HCT116 (cell line): Measurements from ENCODE around the gene UQCRHL. TPM values are rescaled to one million over a fixed set of nuclear protein-coding genes. Genes with fewer than 3 reads are reported as not detected.

Experiments
- ATAC-seq: fragments of 200-7000 bp; cut with Tn5 transposase; 2 replicates; pipeline ENCODE4 v1.9.1; 2020; ENCODE audit warnings: mild to moderate bottlenecking, moderate library complexity
- BruUV-seq: library from RNA; stranded (reverse); fragments of 400-500 nt; replicated peaks from 2 replicates; lab custom pipeline; 2021; lab: Mats Ljungman, UMichigan
- CTCF ChIA-PET: fragments of 300-600 bp; sonication (Branson Sonifier 250); formaldehyde crosslinking; loops from one replicate; lab custom pipeline; 2021; ENCODE audit warnings: antibody characterized with exemption; lab: Charles Lee
- POLR2A ChIA-PET: fragments of 300-600, 350-600 bp; sonication (Branson Sonifier 250); formaldehyde crosslinking; loops from one replicate; lab custom pipeline; 2021; ENCODE audit warnings: antibody characterized with exemption; lab: Charles Lee
- RAD21 ChIA-PET, 2 experiments: fragments of 300-600 bp; sonication (Branson Sonifier 250); formaldehyde crosslinking; loops; one replicate each; lab custom pipeline; 2023; ENCODE audit warnings: low total read pairs in 2 of 2; ENCODE audit not compliant: uncharacterized antibody in 2 of 2, unreplicated experiment in 2 of 2, low non-redundant PET in 1 of 2; lab: Charles Lee
- DNase-seq: peaks from one replicate; pipeline ENCODE4 v3.0.0-alpha.2; 2010; ENCODE audit warnings: low read depth, low spot score
- H2AFZ ChIP-seq: fragments of 200-600 bp; shearing (Covaris generic), sonication (generic); 2 replicates; pipeline ENCODE4 v1.6.1; 2017; ENCODE audit warnings: low read depth, mixed run types, mixed read lengths, antibody characterized with exemption, low read length; ENCODE audit not compliant: poor library complexity, severe bottlenecking
- H3K27ac ChIP-seq: 2 replicates; pipeline ENCODE4 v1.5.1; 2012; ENCODE audit warnings: low read depth, low read length
- H3K27me3 ChIP-seq: fragments of 200-600 bp; sonication (generic); 2 replicates; pipeline ENCODE4 v1.6.1; 2016; ENCODE audit warnings: mixed run types, low read length, mixed read lengths; ENCODE audit not compliant: insufficient read depth
- H3K36me3 ChIP-seq, 2 experiments: fragments of 200-500 bp in 1 of 2; fragments of 200-600 bp in 1 of 2; sonication (Bioruptor generic) in 1 of 2; sonication (generic) in 1 of 2; 2 replicates each; pipeline versions ENCODE4 v1.5.1 to v1.6.1; 2014 to 2016; ENCODE audit warnings: low read length in 2 of 2, inconsistent platforms in 1 of 2, mixed read lengths in 1 of 2, mixed run types in 1 of 2; ENCODE audit not compliant: insufficient read depth in 2 of 2, control insufficient read depth in 1 of 2
- H3K4me1 ChIP-seq, 2 experiments: fragments of 200-600 bp in 1 of 2; sonication (generic) in 1 of 2; 2 replicates each; pipeline versions ENCODE4 v1.5.1 to v1.6.1; 2012 to 2017; ENCODE audit warnings: low read length in 2 of 2, inconsistent platforms in 1 of 2, mild to moderate bottlenecking in 1 of 2, mixed read lengths in 1 of 2, mixed run types in 1 of 2, moderate library complexity in 1 of 2; ENCODE audit not compliant: insufficient read depth in 2 of 2, control insufficient read depth in 1 of 2
- H3K4me2 ChIP-seq: fragments of 200-600 bp; sonication (generic); 2 replicates; pipeline ENCODE4 v1.6.1; 2017; ENCODE audit warnings: mixed run types, low read length, mixed read lengths
- H3K4me3 ChIP-seq, 2 experiments: fragments of 200-600 bp in 1 of 2; sonication (generic) in 1 of 2; replicated peaks in 1 of 2; 2 replicates each; pipeline ENCODE4 v1.5.1; 2011 to 2016; ENCODE audit warnings: low read length in 2 of 2, control low read depth in 1 of 2, low read depth in 1 of 2, mild to moderate bottlenecking in 1 of 2, mixed read lengths in 1 of 2, mixed run types in 1 of 2
- H3K79me2 ChIP-seq: fragments of 200-600 bp; sonication (generic); 2 replicates; pipeline ENCODE4 v1.6.1; 2017; ENCODE audit warnings: mild to moderate bottlenecking, mixed run types, low read length, moderate library complexity, mixed read lengths; ENCODE audit not compliant: insufficient read depth
- H3K9ac ChIP-seq: fragments of 200-600 bp; sonication (generic); 2 replicates; pipeline ENCODE4 v1.6.1; 2016; ENCODE audit warnings: low read length, mixed read lengths
- H3K9me2 ChIP-seq: fragments of 200-600 bp; sonication (generic), shearing (Covaris generic); 2 replicates; pipeline ENCODE4 v1.6.1; 2017; ENCODE audit warnings: mixed run types, mild to moderate bottlenecking, moderate library complexity; ENCODE audit not compliant: insufficient read depth
- H3K9me3 ChIP-seq, 2 experiments: fragments of 200-500 bp in 1 of 2; fragments of 200-600 bp in 1 of 2; sonication (Bioruptor generic) in 1 of 2; sonication (generic) in 1 of 2; 2 replicates each; pipeline ENCODE4 v1.6.1; 2014 to 2017; ENCODE audit warnings: low read length in 2 of 2, mixed read lengths in 2 of 2, inconsistent platforms in 1 of 2, low read depth in 1 of 2, mild to moderate bottlenecking in 1 of 2, mixed run types in 1 of 2, moderate library complexity in 1 of 2; ENCODE audit not compliant: control insufficient read depth in 1 of 2, insufficient read depth in 1 of 2
- H4K20me1 ChIP-seq: fragments of 200-600 bp; sonication (generic), shearing (Covaris generic); 2 replicates; pipeline ENCODE4 v1.6.1; 2017; ENCODE audit warnings: mixed run types, mild to moderate bottlenecking, moderate library complexity; ENCODE audit not compliant: insufficient read depth
- CBX3 ChIP-seq: IDR thresholded peaks from 2 replicates; pipeline ENCODE4 v1.6.1; 2012; ENCODE audit warnings: low read depth
- CEBPB ChIP-seq: IDR thresholded peaks from 2 replicates; pipeline ENCODE4 v1.6.1; 2012; ENCODE audit warnings: low read depth
- ELF1 ChIP-seq: IDR thresholded peaks from 2 replicates; pipeline ENCODE4 v1.6.1; 2012; ENCODE audit warnings: low read depth, borderline replicate concordance
- EZH2phosphoT487 ChIP-seq: fragments of 200-600 bp; IDR thresholded peaks from 2 replicates; pipeline ENCODE4 v1.6.1; 2018; ENCODE audit warnings: antibody characterized with exemption, borderline replicate concordance
- FOSL1 ChIP-seq: IDR thresholded peaks from 2 replicates; pipeline ENCODE4 v1.6.1; 2012; ENCODE audit warnings: low read depth
- JUND ChIP-seq: IDR thresholded peaks from 2 replicates; pipeline ENCODE4 v1.6.1; 2012
- TCF7L2 ChIP-seq: IDR thresholded peaks from 2 replicates; pipeline ENCODE4 v1.7.0; 2011; ENCODE audit warnings: borderline replicate concordance, inconsistent platforms; ENCODE audit not compliant: insufficient read depth, insufficient read length; ENCODE audit errors: extremely low read depth
- intact Hi-C: fragments of 100-400 bp; cut with micrococcal nuclease; formaldehyde crosslinking; loops from 2 replicates; pipeline ENCODE4 v1.10.0; 2022
- total RNA-seq: library from RNA; stranded (reverse); gene quantifications from one replicate; pipeline ENCODE4 v1.2.1, GENCODE V29; 2021; ENCODE audit not compliant: unreplicated experiment
- TF ChIP-seq, protein P1 (sequence below): IDR thresholded peaks from 2 replicates; pipeline ENCODE4 v1.6.1; 2012
- TF ChIP-seq, protein P2 (sequence below), 3 experiments: fragments of 200-600 bp in 1 of 3; sonication (generic) in 1 of 3; IDR thresholded peaks in 2 of 3; conservative IDR thresholded peaks in 1 of 3; 2 replicates each; pipeline ENCODE4 v1.5.1; 2012 to 2017; ENCODE audit warnings: low read depth in 2 of 3, low read length in 2 of 3, antibody characterized with exemption in 1 of 3, borderline replicate concordance in 1 of 3, control low read depth in 1 of 3, mild to moderate bottlenecking in 1 of 3, mixed read lengths in 1 of 3, mixed run types in 1 of 3, moderate library complexity in 1 of 3; ENCODE audit not compliant: insufficient read depth in 1 of 3

The UQCRHL gene
- total RNA-seq, 1 experiment from 2014 or later = 2.5 TPM

- CTCF ChIA-PET = interaction anchor here (0.7 kb wide), 1 partner anchor 18 kb away, joined by 3 read pairs; no protein-coding TSS in a partner anchor
- no peak overlapping the region for H3K27ac ChIP-seq
- no peak overlapping the region for H2AFZ ChIP-seq
- TF ChIP-seq, protein P1, sequence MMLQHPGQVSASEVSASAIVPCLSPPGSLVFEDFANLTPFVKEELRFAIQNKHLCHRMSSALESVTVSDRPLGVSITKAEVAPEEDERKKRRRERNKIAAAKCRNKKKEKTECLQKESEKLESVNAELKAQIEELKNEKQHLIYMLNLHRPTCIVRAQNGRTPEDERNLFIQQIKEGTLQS = no peak
- TF ChIP-seq EZH2phosphoT487 = no peak
- no peak for TF ChIP-seq JUND
- TF ChIP-seq, all 23 proteins: peak for 0
- Histone ChIP-seq H3K9me2 (no peaks in the 10 kb centered on the region), H3K4me1 (peaks cover 5 to 33% of the 10 kb centered on the region in 2 experiments; a peak in 3 of 4 replicates), H3K36me3 (no peaks in the 10 kb centered on the region), H4K20me1 (no peaks in the 10 kb centered on the region), H3K27me3 (no peaks in the 10 kb centered on the region), H3K9me3 (no peaks in the 10 kb centered on the region), H3K79me2 (no peaks in the 10 kb centered on the region), H3K9ac (no peak overlapping the region), H3K4me2 (no peak overlapping the region), H3K4me3 (no peak overlapping the region)
- BruUV-seq = no TSS peak
- ChIA-PET RAD21 (no interaction called here), POLR2A (no interaction called here)
- no peak for DNase-seq
- no peak for ATAC-seq
- intact Hi-C loops = no loop called here
Observed at GRCh38 chr1:15758953-15759661, 48.3 kb downstream of the UQCRHL start.

DNA sequence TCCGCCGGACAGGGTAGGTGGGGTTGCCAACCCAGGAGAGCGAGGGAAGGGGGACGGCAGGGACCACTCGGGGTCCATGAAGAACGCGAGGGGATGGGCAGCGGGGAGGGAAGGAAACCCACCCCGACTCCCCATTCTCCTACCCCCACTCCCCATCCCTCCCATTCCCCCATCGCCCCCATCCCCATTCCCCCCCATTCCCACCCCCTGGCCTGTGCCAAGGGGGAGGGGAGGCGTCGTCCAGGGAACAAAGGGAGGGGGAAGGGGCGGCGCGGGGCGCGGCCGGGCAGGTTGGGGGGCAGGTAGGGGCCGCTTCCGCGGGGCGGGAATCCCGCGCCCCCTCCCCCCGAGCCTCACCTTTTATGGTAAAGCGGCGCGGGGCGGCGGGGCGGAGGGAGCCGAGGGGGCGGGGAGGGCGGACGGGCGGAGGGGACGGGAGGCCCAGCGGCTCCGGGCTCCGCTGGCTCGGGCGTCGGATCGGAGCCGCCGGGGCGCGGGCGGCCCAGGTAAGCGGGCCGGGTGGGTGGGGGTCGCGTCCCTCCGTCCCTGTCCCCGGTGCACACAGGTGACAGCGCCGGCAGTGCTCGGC, 49.0 kb downstream of the UQCRHL start, which contains the start of gene FBLIM1:
Gene FBLIM1 (plus strand): TSS at position 453 of the 589 bp plus-strand sequence. CDS start 6,189 bp downstream, outside the sequence.
- Histone ChIP-seq H3K36me3 (no peaks in the 10 kb centered on the region), H3K4me1 (peaks cover 5 to 31% of the 10 kb centered on the region in 2 experiments; a peak in 3 of 4 replicates), H3K4me2 (no peak within 1 kb of the TSS), H3K4me3 (no peak within 1 kb of the TSS), H3K9me2 (no peaks in the 10 kb centered on the region), H4K20me1 (no peaks in the 10 kb centered on the region), H3K9me3 (no peaks in the 10 kb centered on the region), H3K27ac (no peak within 1 kb of the TSS), H3K27me3 (no peaks in the 10 kb centered on the region), H3K79me2 (no peaks in the 10 kb centered on the region), H3K9ac (no peak within 1 kb of the TSS), H2AFZ (no peak within 1 kb of the TSS)
- TF ChIP-seq, protein P2, sequence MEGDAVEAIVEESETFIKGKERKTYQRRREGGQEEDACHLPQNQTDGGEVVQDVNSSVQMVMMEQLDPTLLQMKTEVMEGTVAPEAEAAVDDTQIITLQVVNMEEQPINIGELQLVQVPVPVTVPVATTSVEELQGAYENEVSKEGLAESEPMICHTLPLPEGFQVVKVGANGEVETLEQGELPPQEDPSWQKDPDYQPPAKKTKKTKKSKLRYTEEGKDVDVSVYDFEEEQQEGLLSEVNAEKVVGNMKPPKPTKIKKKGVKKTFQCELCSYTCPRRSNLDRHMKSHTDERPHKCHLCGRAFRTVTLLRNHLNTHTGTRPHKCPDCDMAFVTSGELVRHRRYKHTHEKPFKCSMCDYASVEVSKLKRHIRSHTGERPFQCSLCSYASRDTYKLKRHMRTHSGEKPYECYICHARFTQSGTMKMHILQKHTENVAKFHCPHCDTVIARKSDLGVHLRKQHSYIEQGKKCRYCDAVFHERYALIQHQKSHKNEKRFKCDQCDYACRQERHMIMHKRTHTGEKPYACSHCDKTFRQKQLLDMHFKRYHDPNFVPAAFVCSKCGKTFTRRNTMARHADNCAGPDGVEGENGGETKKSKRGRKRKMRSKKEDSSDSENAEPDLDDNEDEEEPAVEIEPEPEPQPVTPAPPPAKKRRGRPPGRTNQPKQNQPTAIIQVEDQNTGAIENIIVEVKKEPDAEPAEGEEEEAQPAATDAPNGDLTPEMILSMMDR (IDR thresholded peaks at IDR 0.05 in 2 of 3, conservative IDR thresholded peaks at IDR 0.05 in 1 of 3; ENCODE audit: borderline replicate concordance in 1 of 3, insufficient read depth in 1 of 3, low read depth in 2 of 3, low read length in 2 of 3) = no peak
- TF ChIP-seq CEBPB = no peak
- TF ChIP-seq FOSL1 = no peak
- no peak for TF ChIP-seq TCF7L2
- no peak for TF ChIP-seq ELF1
- no peak for TF ChIP-seq CBX3
- no TSS peak for BruUV-seq
- ChIA-PET RAD21 (no interaction called here), CTCF (no interaction called here), POLR2A (no interaction called here)
- intact Hi-C loops = no loop called here
- DNase-seq (no peak), ATAC-seq (no peak)
